SK-N-SH (cell line): ENCODE measurements around the gene NUDT13. TPM values are rescaled to one million over a fixed set of nuclear protein-coding genes. Genes with fewer than 3 reads are reported as not detected.

Experiments
- CTCF ChIA-PET: fragments of 300-600, 350-600 bp; formaldehyde crosslinking; extraction: SDS; loops from one replicate; lab custom pipeline; 2021; lab: Yijun Ruan, JAX
- POLR2A ChIA-PET: fragments of 350-600 bp; sonication (Branson Sonifier 250); formaldehyde crosslinking; extraction: SDS; loops from one replicate; lab custom pipeline; 2020; ENCODE audit warnings: antibody characterized with exemption, inconsistent platforms; lab: Yijun Ruan, JAX
- DNase-seq: peaks from one replicate; pipeline ENCODE4 v3.0.0; 2012
- H2AFZ ChIP-seq: fragments of 200-600 bp; sonication (generic); 2 replicates; pipeline ENCODE4 v1.8.1; 2016; ENCODE audit warnings: antibody characterized with exemption, mild to moderate bottlenecking, low read depth
- H3F3A ChIP-seq: fragments of 200-600 bp; sonication (generic); replicated peaks from 2 replicates; pipeline ENCODE3; 2016; ENCODE audit warnings: antibody characterized with exemption, mild to moderate bottlenecking; ENCODE audit not compliant: insufficient read depth
- H3K27ac ChIP-seq, 2 experiments: fragments of 200-500 bp in 1 of 2; fragments of 200-600 bp in 1 of 2; sonication (Bioruptor generic) in 1 of 2; sonication (generic), shearing (Covaris generic) in 1 of 2; 2 replicates each; pipeline versions ENCODE4 v1.5.1 to v1.6.1; 2014 to 2016; ENCODE audit warnings: low read depth in 2 of 2, inconsistent platforms in 1 of 2, low read length in 1 of 2, mild to moderate bottlenecking in 1 of 2, mixed read lengths in 1 of 2
- H3K27me3 ChIP-seq: fragments of 200-600 bp; sonication (generic), shearing (Covaris generic); 2 replicates; pipeline ENCODE4 v1.6.1; 2016; ENCODE audit warnings: mixed run types; ENCODE audit not compliant: insufficient read depth
- H3K36me3 ChIP-seq, 2 experiments: fragments of 200-500 bp in 1 of 2; fragments of 200-600 bp in 1 of 2; sonication (Bioruptor generic) in 1 of 2; sonication (generic) in 1 of 2; replicated peaks in 1 of 2; 2 replicates each; pipeline versions ENCODE3 to v1.5.1; 2014 to 2016; ENCODE audit warnings: low read length in 1 of 2, mild to moderate bottlenecking in 1 of 2; ENCODE audit not compliant: insufficient read depth in 2 of 2, control insufficient read depth in 1 of 2
- H3K4me1 ChIP-seq, 2 experiments: fragments of 200-500 bp in 1 of 2; fragments of 200-600 bp in 1 of 2; sonication (Bioruptor generic) in 1 of 2; sonication (generic), shearing (Covaris generic) in 1 of 2; 2 replicates each; pipeline versions ENCODE4 v1.5.1 to v1.6.1; 2014 to 2016; ENCODE audit warnings: low read depth in 1 of 2, low read length in 1 of 2, mixed run types in 1 of 2; ENCODE audit not compliant: insufficient read depth in 2 of 2, control insufficient read depth in 1 of 2
- H3K4me2 ChIP-seq: fragments of 200-600 bp; sonication (generic), shearing (Covaris generic); 2 replicates; pipeline ENCODE4 v1.6.1; 2017; ENCODE audit warnings: mixed run types
- H3K4me3 ChIP-seq, 2 experiments: fragments of 200-500 bp in 1 of 2; fragments of 200-600 bp in 1 of 2; sonication (Bioruptor generic) in 1 of 2; sonication (generic), shearing (Covaris generic) in 1 of 2; 2 replicates each; pipeline versions ENCODE4 v1.5.1 to v1.8.1; 2014 to 2016; ENCODE audit warnings: low read depth in 2 of 2, inconsistent platforms in 1 of 2, low read length in 1 of 2, mild to moderate bottlenecking in 1 of 2, mixed read lengths in 1 of 2, moderate library complexity in 1 of 2
- H3K79me2 ChIP-seq: fragments of 200-600 bp; sonication (generic); 2 replicates; pipeline ENCODE4 v1.8.1; 2017; ENCODE audit warnings: mild to moderate bottlenecking; ENCODE audit not compliant: insufficient read depth
- H3K9ac ChIP-seq: fragments of 200-600 bp; sonication (generic); 2 replicates; pipeline ENCODE4 v1.6.1; 2017; ENCODE audit warnings: mixed run types
- H3K9me2 ChIP-seq: fragments of 200-600 bp; sonication (generic); 2 replicates; pipeline ENCODE4 v1.6.1; 2017; ENCODE audit warnings: mixed run types
- H3K9me3 ChIP-seq: fragments of 200-600 bp; sonication (generic); 2 replicates; pipeline ENCODE4 v1.6.1; 2017; ENCODE audit warnings: mixed run types, mild to moderate bottlenecking, moderate library complexity
- H4K20me1 ChIP-seq: fragments of 200-600 bp; sonication (generic); 2 replicates; pipeline ENCODE4 v1.6.1; 2017; ENCODE audit warnings: mild to moderate bottlenecking, mixed run types; ENCODE audit not compliant: insufficient read depth
- CTCF ChIP-seq: fragments of 200-600 bp; sonication (generic); IDR thresholded peaks from 2 replicates; pipeline ENCODE4 v1.6.1; 2017; ENCODE audit warnings: antibody characterized with exemption, mild to moderate bottlenecking, moderate library complexity
- ELF1 ChIP-seq: IDR thresholded peaks from 2 replicates; pipeline ENCODE4 v1.4.0; 2012
- EP300 ChIP-seq, 2 experiments: IDR thresholded peaks; 2 replicates each; pipeline versions ENCODE4 v1.4.0 to v1.6.1; 2012; ENCODE audit warnings: borderline replicate concordance in 1 of 2, low read depth in 1 of 2, low read length in 1 of 2
- FOSL2 ChIP-seq: IDR thresholded peaks from 2 replicates; pipeline ENCODE4 v1.4.0; 2012; ENCODE audit warnings: low read depth, mild to moderate bottlenecking, moderate library complexity, borderline replicate concordance
- FOXM1 ChIP-seq: IDR thresholded peaks from 2 replicates; pipeline ENCODE4 v1.4.0; 2012; ENCODE audit warnings: low read depth, mild to moderate bottlenecking
- GABPA ChIP-seq: IDR thresholded peaks from 2 replicates; pipeline ENCODE4 v1.4.0; 2012; ENCODE audit warnings: low read depth, mild to moderate bottlenecking
- MXI1 ChIP-seq: IDR thresholded peaks from 2 replicates; pipeline ENCODE4 v1.6.1; 2012; ENCODE audit warnings: mild to moderate bottlenecking, low read depth, low read length, improper control_type of control experiment
- POLR2AphosphoS5 ChIP-seq: IDR thresholded peaks from 2 replicates; pipeline ENCODE4 v1.6.1; 2012; ENCODE audit warnings: low read depth, low read length
- RAD21 ChIP-seq: IDR thresholded peaks from 2 replicates; pipeline ENCODE4 v1.6.1; 2012; ENCODE audit warnings: mild to moderate bottlenecking, low read length
- RCOR1 ChIP-seq: fragments of 150-350 bp; IDR thresholded peaks from 2 replicates; pipeline ENCODE4 v1.6.1; 2017; ENCODE audit warnings: antibody characterized with exemption, low read length
- REST ChIP-seq: IDR thresholded peaks from 2 replicates; pipeline ENCODE4 v1.6.1; 2012; ENCODE audit warnings: mild to moderate bottlenecking, low read depth, low read length, moderate library complexity
- RFX5 ChIP-seq: IDR thresholded peaks from 2 replicates; pipeline ENCODE4 v1.6.1; 2012; ENCODE audit warnings: mild to moderate bottlenecking, improper control_type of control experiment, low read length
- RXRA ChIP-seq: IDR thresholded peaks from 2 replicates; pipeline ENCODE4 v1.4.0; 2012; ENCODE audit warnings: low read depth, mild to moderate bottlenecking, borderline replicate concordance
- SMC3 ChIP-seq: IDR thresholded peaks from 2 replicates; pipeline ENCODE4 v1.6.1; 2012; ENCODE audit warnings: low read depth, low read length, improper control_type of control experiment
- TAF1 ChIP-seq: IDR thresholded peaks from 2 replicates; pipeline ENCODE4 v1.6.1; 2012; ENCODE audit warnings: low read depth, mild to moderate bottlenecking, low read length, moderate library complexity, borderline replicate concordance
- TCF12 ChIP-seq: IDR thresholded peaks from 2 replicates; pipeline ENCODE4 v1.4.0; 2012
- TEAD4 ChIP-seq: IDR thresholded peaks from 2 replicates; pipeline ENCODE4 v1.4.0; 2012; ENCODE audit warnings: mild to moderate bottlenecking, borderline replicate concordance; ENCODE audit not compliant: insufficient read depth
- USF1 ChIP-seq: IDR thresholded peaks from 2 replicates; pipeline ENCODE4 v1.4.0; 2012; ENCODE audit warnings: low read depth, borderline replicate concordance
- WGBS: methylation state at CpG from one replicate; pipeline ENCODE4 v1.1.6; 2017; ENCODE audit warnings: low lambda C conversion rate; 5-methylcytosine and 5-hydroxymethylcytosine counted together
- polyA plus RNA-seq, 3 experiments: library from polyadenylated mRNA; depleted of rRNA; stranded (reverse); fragments of >200 nt; gene quantifications; 2 replicates each; pipeline ENCODE4 v1.2.3, GENCODE V29; 2012
- TF ChIP-seq, protein P1 (sequence below): IDR thresholded peaks from 2 replicates; pipeline ENCODE4 v1.4.0; 2012; ENCODE audit warnings: low read depth, borderline replicate concordance
- TF ChIP-seq, protein P2 (sequence below): fragments of 150-350 bp; IDR thresholded peaks from 2 replicates; pipeline ENCODE4 v1.6.1; 2017; ENCODE audit warnings: antibody characterized with exemption, low read length, low read depth, borderline replicate concordance

The NUDT13 gene
- polyA plus RNA-seq, 1 of the 3 experiments (the other 2 are of a cell fraction) = 3.4 TPM

GRCh38 chr10:73065441-73065840 lies 44.8 kb upstream of the NUDT13 start:
- Histone ChIP-seq H3K27me3 (no peaks in the 10 kb centered on the region), H3K9me2 (no peaks in the 10 kb centered on the region), H3K4me2 (no peak overlapping the region), H3K9ac (no peak overlapping the region), H3K79me2 (0 out of 2 replicates have a peak, but pooled peaks cover 3% of the 10 kb centered on the region), H3K36me3 (peaks cover 37 to 49% of the 10 kb centered on the region in 2 experiments), H3K27ac (no peak overlapping the region), H4K20me1 (no peaks in the 10 kb centered on the region), H2AFZ (no peak overlapping the region), H3K9me3 (no peaks in the 10 kb centered on the region), H3F3A (peaks cover 9% of the 10 kb centered on the region), H3K4me1 (peaks cover 0 to 5% of the 10 kb centered on the region in 2 experiments; a peak in 1 of 4 replicates), H3K4me3 (no peak overlapping the region)
- WGBS = 100% methylated on average over 1 of the region's 1 CpG
- DNase-seq = no peak
- ChIA-PET POLR2A (no interaction called here), CTCF (no interaction called here)
- TF ChIP-seq TEAD4 = no peak
- no peak for TF ChIP-seq RCOR1

DNA sequence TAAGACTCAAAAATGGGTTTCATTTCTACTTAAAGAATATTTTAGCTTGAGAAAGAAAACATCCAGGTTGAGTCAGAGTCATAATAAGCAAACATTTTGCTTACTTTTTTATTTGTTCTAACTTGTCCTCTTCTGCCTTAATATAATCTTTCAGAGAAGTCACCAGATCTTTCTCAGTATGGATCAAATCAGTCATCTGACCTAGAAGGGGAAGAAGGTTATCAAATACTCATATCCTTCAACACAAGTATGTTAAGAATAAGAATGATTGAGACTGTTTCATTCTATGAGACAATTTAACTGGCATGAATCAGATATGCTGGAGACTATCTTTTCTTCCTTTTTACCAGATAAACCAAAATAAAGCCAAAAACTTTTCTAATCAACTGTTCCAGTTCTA lies 36.6 kb upstream of the NUDT13 start:
- Histone ChIP-seq H3K27me3 (no peaks in the 10 kb centered on the region), H3K9ac (no peak overlapping the region), H3K9me2 (no peaks in the 10 kb centered on the region), H3K4me3 (no peak overlapping the region), H3K36me3 (peaks cover 32 to 52% of the 10 kb centered on the region in 2 experiments)
- CTCF ChIA-PET = no interaction called here
- TF ChIP-seq ELF1 (no peak), REST (no peak), USF1 (no peak), RAD21 (no peak), GABPA (no peak), RCOR1 (no peak), TAF1 (no peak), CTCF (no peak), FOXM1 (no peak), SMC3 (no peak), TCF12 (no peak), MXI1 (no peak), POLR2AphosphoS5 (no peak), RXRA (no peak), RFX5 (no peak), TEAD4 (no peak), FOSL2 (no peak), EP300 (IDR thresholded peaks at IDR 0.05; ENCODE audit: borderline replicate concordance in 1 of 2, low read depth in 1 of 2, low read length in 1 of 2) (no peak)
- TF ChIP-seq, protein P1, sequence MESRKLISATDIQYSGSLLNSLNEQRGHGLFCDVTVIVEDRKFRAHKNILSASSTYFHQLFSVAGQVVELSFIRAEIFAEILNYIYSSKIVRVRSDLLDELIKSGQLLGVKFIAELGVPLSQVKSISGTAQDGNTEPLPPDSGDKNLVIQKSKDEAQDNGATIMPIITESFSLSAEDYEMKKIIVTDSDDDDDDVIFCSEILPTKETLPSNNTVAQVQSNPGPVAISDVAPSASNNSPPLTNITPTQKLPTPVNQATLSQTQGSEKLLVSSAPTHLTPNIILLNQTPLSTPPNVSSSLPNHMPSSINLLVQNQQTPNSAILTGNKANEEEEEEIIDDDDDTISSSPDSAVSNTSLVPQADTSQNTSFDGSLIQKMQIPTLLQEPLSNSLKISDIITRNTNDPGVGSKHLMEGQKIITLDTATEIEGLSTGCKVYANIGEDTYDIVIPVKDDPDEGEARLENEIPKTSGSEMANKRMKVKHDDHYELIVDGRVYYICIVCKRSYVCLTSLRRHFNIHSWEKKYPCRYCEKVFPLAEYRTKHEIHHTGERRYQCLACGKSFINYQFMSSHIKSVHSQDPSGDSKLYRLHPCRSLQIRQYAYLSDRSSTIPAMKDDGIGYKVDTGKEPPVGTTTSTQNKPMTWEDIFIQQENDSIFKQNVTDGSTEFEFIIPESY = no peak
- TF ChIP-seq, protein P2, sequence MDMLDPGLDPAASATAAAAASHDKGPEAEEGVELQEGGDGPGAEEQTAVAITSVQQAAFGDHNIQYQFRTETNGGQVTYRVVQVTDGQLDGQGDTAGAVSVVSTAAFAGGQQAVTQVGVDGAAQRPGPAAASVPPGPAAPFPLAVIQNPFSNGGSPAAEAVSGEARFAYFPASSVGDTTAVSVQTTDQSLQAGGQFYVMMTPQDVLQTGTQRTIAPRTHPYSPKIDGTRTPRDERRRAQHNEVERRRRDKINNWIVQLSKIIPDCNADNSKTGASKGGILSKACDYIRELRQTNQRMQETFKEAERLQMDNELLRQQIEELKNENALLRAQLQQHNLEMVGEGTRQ = no peak
- TF ChIP-seq, all 33 proteins: peak for 0
- Histone ChIP-seq H3K4me1 (peaks cover 2 to 14% of the 10 kb centered on the region in 2 experiments; a peak in 3 of 4 replicates), H4K20me1 (no peaks in the 10 kb centered on the region), H2AFZ (no peak overlapping the region), H3F3A (peaks cover 23% of the 10 kb centered on the region), H3K4me2 (no peak overlapping the region), H3K9me3 (no peaks in the 10 kb centered on the region), H3K27ac (no peak overlapping the region), H3K79me2 (peaks cover 40% of the 10 kb centered on the region)
- no peak for DNase-seq
- POLR2A ChIA-PET = no interaction called here
